Testis (tissue), 3 donors: ENCODE measurements around the gene TRIM50. TPM values are rescaled to one million over a fixed set of nuclear protein-coding genes. Genes with fewer than 3 reads are reported as not detected.
"Not testable (repeated sequence)": the region's sequence is repeated elsewhere in the genome, so short reads cannot be mapped to it uniquely, and the experiment has no call there.

Experiments
- DNase-seq: peaks from one replicate; pipeline ENCODE4 v3.0.0-alpha.2; 2019
- H3K27ac ChIP-seq, 2 donors: fragments of 200-600 bp; sonication (generic); one replicate each; pipeline ENCODE4 v1.5.1; 2019
- H3K27me3 ChIP-seq: fragments of 200-600 bp; sonication (generic); one replicate; pipeline ENCODE4 v1.5.1; 2019
- H3K36me3 ChIP-seq: fragments of 200-600 bp; sonication (generic); one replicate; pipeline ENCODE4 v1.5.1; 2017; ENCODE audit warnings: low read depth; ENCODE audit errors: missing control alignments
- H3K4me1 ChIP-seq: fragments of 200-600 bp; sonication (generic); one replicate; pipeline ENCODE4 v1.5.1; 2019
- H3K4me3 ChIP-seq, 2 donors: fragments of 200-600 bp; sonication (generic); one replicate each; pipeline ENCODE4 v1.5.1; 2017 to 2019
- H3K9me3 ChIP-seq: fragments of 200-600 bp; sonication (generic); one replicate; pipeline ENCODE4 v1.5.1; 2017
- POLR2A ChIP-seq: fragments of 450-650 bp; IDR thresholded peaks from one replicate; pipeline ENCODE4 v1.6.1; 2017; ENCODE audit warnings: antibody characterized with exemption, mild to moderate bottlenecking, moderate library complexity
- WGBS, 2 donors: methylation state at CpG; one replicate each; pipeline ENCODE4 v1.1.5; 2018; 5-methylcytosine and 5-hydroxymethylcytosine counted together
- intact Hi-C: fragments of 100-400 bp; cut with DNase I; formaldehyde crosslinking; loops from one replicate; pipeline ENCODE4 v1.15.1; 2023; ENCODE audit warnings: low total_unique reads
- polyA plus RNA-seq: library from polyadenylated mRNA; stranded (reverse); fragments of 350-450 nt; fragmentation: Illumina TruSeq; extraction: RNeasy Lipid Tissue Mini Kit (QIAGEN cat#74804); gene quantifications from one replicate; pipeline ENCODE4 v1.2.3, GENCODE V29; 2014; ENCODE audit warnings: low read depth, low replicate concordance; ENCODE audit not compliant: insufficient read depth
- total RNA-seq, 2 donors: library from RNA; depleted of rRNA; stranded (reverse); fragments of >200 nt; gene quantifications; one replicate each; pipeline ENCODE4 v1.2.3, GENCODE V29; 2016
- TF ChIP-seq, protein P1 (sequence below), 3 experiments: fragments of 450-650 bp in 2 of 3; fragments of 200-600 bp in 1 of 3; sonication (generic) in 1 of 3; IDR thresholded peaks; one replicate each; pipeline ENCODE4 v1.5.1; 2016 to 2019; ENCODE audit warnings: antibody characterized with exemption in 3 of 3, mild to moderate bottlenecking in 2 of 3, moderate library complexity in 1 of 3

TRIM50 gene
- total and polyA plus RNA-seq, 3 donors from 2014 or later = 10.8 to 16.3 (median 13.5) TPM

DNA sequence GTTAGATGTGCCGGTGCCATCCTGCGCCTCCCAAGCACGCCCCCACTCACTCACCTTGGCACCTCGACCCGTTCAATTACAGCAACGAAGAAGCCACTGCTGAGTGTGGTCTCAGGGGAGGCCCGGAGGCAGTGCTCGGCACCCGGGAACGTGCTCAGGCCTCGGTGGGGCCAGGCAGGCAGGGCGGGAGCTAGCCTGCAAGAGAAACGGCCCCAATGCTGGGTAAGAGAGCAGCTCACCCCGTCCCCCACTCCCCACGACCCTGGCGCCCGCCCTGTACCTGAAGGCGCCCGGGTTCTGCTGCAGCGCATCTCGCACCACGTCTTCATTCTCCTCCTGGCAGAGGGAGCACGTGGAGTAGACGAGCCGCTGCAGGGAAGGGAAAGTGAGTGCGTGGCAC is 24.3 kb downstream of the TRIM50 start:
- Histone ChIP-seq H3K27me3 (no peaks in the 10 kb centered on the region), H3K36me3 (no peaks in the 10 kb centered on the region), H3K9me3 (no peaks in the 10 kb centered on the region), H3K4me1 (peaks cover 6% of the 10 kb centered on the region), H3K4me3 (no peak overlapping the region), H3K27ac (no peak overlapping the region)
- TF ChIP-seq, protein P1, sequence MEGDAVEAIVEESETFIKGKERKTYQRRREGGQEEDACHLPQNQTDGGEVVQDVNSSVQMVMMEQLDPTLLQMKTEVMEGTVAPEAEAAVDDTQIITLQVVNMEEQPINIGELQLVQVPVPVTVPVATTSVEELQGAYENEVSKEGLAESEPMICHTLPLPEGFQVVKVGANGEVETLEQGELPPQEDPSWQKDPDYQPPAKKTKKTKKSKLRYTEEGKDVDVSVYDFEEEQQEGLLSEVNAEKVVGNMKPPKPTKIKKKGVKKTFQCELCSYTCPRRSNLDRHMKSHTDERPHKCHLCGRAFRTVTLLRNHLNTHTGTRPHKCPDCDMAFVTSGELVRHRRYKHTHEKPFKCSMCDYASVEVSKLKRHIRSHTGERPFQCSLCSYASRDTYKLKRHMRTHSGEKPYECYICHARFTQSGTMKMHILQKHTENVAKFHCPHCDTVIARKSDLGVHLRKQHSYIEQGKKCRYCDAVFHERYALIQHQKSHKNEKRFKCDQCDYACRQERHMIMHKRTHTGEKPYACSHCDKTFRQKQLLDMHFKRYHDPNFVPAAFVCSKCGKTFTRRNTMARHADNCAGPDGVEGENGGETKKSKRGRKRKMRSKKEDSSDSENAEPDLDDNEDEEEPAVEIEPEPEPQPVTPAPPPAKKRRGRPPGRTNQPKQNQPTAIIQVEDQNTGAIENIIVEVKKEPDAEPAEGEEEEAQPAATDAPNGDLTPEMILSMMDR (IDR thresholded peaks at IDR 0.05) = no peak
- TF ChIP-seq POLR2A = no peak
- intact Hi-C loops = no loop called here
- 91% methylated on average over 15 to 26 of the region's 26 CpGs for WGBS, 2 donors
- DNase-seq = no peak

DNA sequence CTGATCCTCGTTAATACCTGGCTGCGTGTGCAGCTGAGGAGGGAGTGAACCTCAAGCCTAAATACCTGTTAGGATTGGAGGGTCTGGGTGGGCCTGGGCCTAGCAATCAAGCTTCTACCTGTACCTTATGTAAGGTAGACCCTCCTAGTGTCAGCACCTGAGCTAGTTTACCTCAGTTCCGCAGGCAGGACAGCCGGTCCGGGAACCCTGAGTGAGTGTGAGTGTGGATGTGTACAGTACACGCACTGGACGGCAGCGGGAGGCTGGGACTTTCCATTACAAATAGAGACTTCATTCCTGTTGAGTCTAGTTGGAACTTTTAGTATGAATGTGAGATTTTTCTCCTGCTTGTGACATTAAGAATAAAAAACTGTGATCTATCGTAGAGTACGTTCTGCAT is 25.0 kb downstream of the TRIM50 start:
- intact Hi-C loops = not testable (repeated sequence)

DNA sequence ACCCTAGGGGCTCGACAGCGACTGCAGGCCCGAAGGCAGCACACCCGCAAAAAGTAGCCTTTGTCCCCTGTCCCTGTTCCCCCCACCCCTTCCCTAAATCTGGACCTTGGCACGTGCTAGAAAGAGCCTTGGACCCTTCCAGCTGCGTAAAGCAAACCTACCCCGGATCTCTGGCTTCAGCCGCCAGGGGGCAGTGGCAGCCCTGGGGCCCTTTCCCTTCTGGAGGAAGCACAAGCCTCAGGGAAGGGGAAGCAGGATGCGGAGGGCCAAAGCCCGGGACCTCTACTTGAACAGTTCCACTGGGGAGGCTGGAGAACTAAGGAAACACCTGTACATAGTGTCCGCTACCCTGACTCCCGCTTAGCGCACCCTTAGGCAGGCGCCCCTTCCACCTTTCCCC is 26.8 kb downstream of the TRIM50 start:
- H3K27ac ChIP-seq, DNase-seq, H3K4me3 ChIP-seq, H3K9me3 ChIP-seq, H3K4me1 ChIP-seq, intact Hi-C loops, H3K36me3 ChIP-seq, H3K27me3 ChIP-seq: not testable (repeated sequence)
- 95 to 100% methylated on average over 2 to 9 of the region's 14 CpGs for WGBS, 2 donors

More for the DNA sequence above, 25.0 kb downstream of the TRIM50 start:
- not testable (repeated sequence) for H3K36me3 ChIP-seq, H3K9me3 ChIP-seq, H3K4me1 ChIP-seq, DNase-seq, H3K27ac ChIP-seq, H3K4me3 ChIP-seq, H3K27me3 ChIP-seq
- WGBS, 2 donors = 92 to 98% methylated on average over 7 to 8 of the region's 10 CpGs

DNA sequence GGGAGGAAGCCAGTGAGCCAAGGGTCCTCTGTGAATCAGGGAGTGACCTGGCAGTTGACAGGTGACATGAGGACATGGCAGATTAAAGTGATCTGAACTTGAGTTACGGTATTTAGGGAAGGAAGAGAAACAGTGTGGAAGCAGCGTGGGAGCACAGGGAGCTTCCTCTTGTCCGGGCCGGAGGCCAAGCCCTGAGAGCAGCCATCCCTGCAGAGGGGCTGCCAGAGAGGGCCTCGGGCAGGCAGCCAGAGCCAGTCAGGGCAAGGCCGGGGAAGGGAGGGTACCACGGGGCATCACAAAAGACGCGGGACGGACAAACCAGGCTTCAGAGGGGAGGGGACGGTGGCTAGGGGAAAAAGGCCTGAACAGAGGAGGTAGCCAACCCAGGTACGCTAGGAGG is 28.1 kb downstream of the TRIM50 start:
- H3K9me3 ChIP-seq, H3K4me1 ChIP-seq, DNase-seq, H3K4me3 ChIP-seq, H3K36me3 ChIP-seq, intact Hi-C loops, H3K27me3 ChIP-seq, H3K27ac ChIP-seq: not testable (repeated sequence)
- WGBS, 2 donors = 11% methylated on average over 8 of the region's 12 CpGs; no CpG with 5 or more reads in 1 of the 2 donors

DNA sequence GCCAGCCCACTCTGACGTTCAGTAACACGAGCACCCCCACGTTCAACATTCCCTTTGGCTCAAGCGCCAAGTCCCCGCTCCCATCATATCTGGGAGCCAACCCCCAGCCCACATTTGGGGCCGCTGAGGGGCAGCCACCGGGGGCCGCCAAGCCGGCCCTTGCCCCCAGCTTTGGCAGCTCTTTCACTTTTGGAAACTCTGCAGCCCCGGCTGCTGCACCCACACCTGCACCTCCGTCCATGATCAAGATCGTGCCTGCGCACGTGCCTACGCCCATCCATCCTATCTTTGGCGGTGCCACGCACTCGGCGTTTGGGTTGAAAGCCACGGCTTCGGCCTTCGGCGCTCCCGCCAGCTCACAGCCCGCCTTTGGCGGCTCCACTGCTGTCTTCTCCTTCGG is 30.2 kb downstream of the TRIM50 start:
- H3K4me1 ChIP-seq, H3K9me3 ChIP-seq, intact Hi-C loops, H3K36me3 ChIP-seq, DNase-seq, H3K4me3 ChIP-seq, H3K27me3 ChIP-seq, H3K27ac ChIP-seq: not testable (repeated sequence)
- WGBS, 2 donors = 94 to 99% methylated on average over 8 to 17 of the region's 27 CpGs

DNA sequence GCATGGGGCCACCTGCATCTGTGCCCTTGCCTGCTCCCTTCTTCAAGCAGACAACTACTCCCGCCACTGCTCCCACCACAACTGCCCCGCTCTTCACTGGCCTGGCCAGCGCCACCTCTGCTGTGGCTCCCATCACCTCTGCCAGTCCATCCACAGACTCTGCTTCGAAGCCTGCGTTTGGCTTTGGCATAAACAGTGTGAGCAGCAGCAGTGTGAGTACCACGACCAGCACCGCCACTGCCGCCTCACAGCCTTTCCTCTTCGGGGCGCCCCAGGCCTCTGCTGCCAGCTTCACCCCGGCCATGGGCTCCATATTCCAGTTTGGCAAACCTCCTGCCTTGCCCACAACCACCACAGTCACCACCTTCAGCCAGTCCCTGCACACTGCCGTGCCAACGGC is 30.6 kb downstream of the TRIM50 start:
- H3K4me1 ChIP-seq, H3K27me3 ChIP-seq, intact Hi-C loops, DNase-seq, H3K9me3 ChIP-seq, H3K4me3 ChIP-seq, H3K27ac ChIP-seq, H3K36me3 ChIP-seq: not testable (repeated sequence)
- no CpG with 5 or more reads among the region's 13 CpGs for WGBS, 2 donors

DNA sequence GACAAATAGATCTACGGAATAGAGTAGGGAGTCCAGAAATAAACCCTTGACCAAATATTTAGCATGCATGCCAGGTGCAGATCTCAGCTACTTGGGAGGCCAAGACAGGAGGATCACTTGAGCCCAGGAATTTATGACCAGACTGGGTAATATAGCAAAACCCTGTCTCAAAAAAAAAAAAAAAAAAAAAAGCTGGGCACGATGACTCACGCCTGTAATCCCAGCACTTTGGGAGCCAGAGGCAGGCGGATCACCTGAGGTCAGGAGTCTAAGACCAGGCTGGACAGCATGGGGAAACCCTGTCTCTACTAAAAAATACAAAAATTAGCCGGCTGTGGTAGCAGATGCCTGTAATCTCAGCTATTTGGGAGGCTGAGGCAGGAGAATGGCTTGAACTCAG is 50.7 kb downstream of the TRIM50 start:
- H3K36me3 ChIP-seq, H3K4me3 ChIP-seq, H3K27me3 ChIP-seq, H3K9me3 ChIP-seq, DNase-seq, intact Hi-C loops, H3K4me1 ChIP-seq, H3K27ac ChIP-seq: not testable (repeated sequence)
- WGBS, 2 donors = 91 to 95% methylated on average over 4 of the region's 5 CpGs

DNA sequence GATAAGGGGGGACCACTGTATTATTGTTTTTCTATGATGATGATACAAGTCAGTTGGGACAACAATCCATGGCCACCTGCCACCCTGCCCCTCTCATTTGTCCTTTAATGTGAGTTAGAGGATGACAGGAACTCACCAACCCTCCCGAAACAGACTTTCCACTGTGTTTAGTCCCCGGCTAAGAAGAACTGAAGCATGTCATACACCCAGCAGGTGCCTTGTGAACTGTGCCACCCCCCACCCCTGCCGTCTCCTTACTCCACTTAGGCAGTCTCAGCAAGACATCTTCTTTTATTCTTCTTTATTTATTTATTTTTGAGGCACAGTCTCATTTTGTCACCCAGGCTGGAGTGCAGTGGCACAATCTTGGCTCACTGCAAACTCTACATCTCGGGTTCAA is 60.1 kb downstream of the TRIM50 start:
- H3K27me3 ChIP-seq, intact Hi-C loops, H3K9me3 ChIP-seq, H3K4me1 ChIP-seq, H3K36me3 ChIP-seq, H3K4me3 ChIP-seq, DNase-seq, H3K27ac ChIP-seq: not testable (repeated sequence)
- WGBS, 2 donors = 92 to 97% methylated on average over 3 of the region's 4 CpGs

DNA sequence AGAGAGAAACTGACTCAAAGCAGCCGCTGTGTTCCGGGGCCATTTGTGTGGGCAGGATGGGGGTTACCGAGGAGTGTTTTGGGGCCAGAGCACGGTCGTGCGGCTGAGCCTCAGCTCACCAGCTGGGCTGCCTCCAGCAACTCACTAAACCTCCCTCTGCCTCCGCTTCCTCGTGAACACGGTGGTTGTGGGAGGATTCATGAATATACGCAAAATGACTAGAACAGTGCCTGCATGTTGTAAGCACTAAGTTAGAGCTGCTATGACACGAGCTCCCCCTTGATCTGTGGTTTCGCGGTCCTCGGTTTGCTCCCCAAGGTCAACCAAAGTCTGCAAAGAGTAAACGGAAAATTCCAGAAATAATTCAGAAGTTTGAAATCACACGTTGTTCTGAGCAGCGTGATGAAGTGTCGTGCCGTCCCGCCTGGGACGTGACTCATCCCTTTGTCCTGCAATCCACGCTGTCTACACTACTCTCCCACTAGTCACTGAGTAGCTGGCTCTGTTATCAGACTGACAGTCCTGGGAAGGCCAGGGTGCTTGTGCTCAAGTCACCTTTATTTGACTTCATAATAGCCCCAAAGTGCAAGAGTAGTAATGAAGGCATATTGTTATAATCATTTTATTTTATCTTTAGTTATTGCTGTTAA is 61.0 kb downstream of the TRIM50 start:
- H3K27me3 ChIP-seq, intact Hi-C loops, DNase-seq, H3K4me1 ChIP-seq, H3K9me3 ChIP-seq, H3K36me3 ChIP-seq, H3K27ac ChIP-seq, H3K4me3 ChIP-seq: not testable (repeated sequence)
- no CpG with 5 or more reads among the region's 22 CpGs for WGBS, 2 donors
